ENCODE measurements around the gene SHANK2. TPM values are rescaled to one million over a fixed set of nuclear protein-coding genes. Genes with fewer than 3 reads are reported as not detected.

Gene SHANK2
- total and polyA plus RNA-seq, 2 of the 4 experiments (the other 2 are of a cell fraction) = 1.6 to 2.2 TPM

- no TSS peak for BruUV-seq (replicated peaks)
- WGBS, 2 experiments (ENCODE audit: extremely low coverage in 2 of 2, insufficient read length in 1 of 2) = 85% methylated on average over 10 of the region's 23 CpGs; no CpG with 5 or more reads in 1 of the 2 experiments
- Histone ChIP-seq H3K9ac (ENCODE audit: low read depth, low read length) (no peak overlapping the region), H3K79me1 (ENCODE audit: low read depth in 1 of 2, low read length in 2 of 2) (no peaks in the 10 kb centered on the region), H3K14ac (replicated peaks; ENCODE audit: low read depth, low read length) (no peak overlapping the region), H2AK9ac (replicated peaks; ENCODE audit: low read depth, low read length, poor library complexity) (no peak overlapping the region), H4K20me1 (ENCODE audit: insufficient read depth, low read length) (peaks cover under 1% of the 10 kb centered on the region; the same call in 1 of the 2 replicates), H3K27ac (ENCODE audit: insufficient read depth, low read length) (no peak overlapping the region), H4K91ac (ENCODE audit: insufficient read depth, low read depth, low read length) (no peak overlapping the region), H3K4me2 (ENCODE audit: low read depth, low read length) (no peak overlapping the region), H3K18ac (ENCODE audit: low read depth, low read length) (no peak overlapping the region), H2BK5ac (ENCODE audit: low read depth, low read length, poor library complexity, severe bottlenecking) (no peak overlapping the region), H3K23ac (ENCODE audit: low read depth, low read length) (no peak overlapping the region), H3K9me1 (ENCODE audit: insufficient read depth, low read length) (no peaks in the 10 kb centered on the region), H3K36me3 (ENCODE audit: control insufficient read depth, insufficient read depth, low read length) (peaks cover 12% of the 10 kb centered on the region), H3K27me3 (ENCODE audit: control insufficient read depth, insufficient read depth, low read length) (no peaks in the 10 kb centered on the region), H3K4ac (ENCODE audit: low read depth, low read length) (no peak overlapping the region), H4K5ac (ENCODE audit: low read depth, low read length) (no peak overlapping the region), H2BK20ac (ENCODE audit: low read depth, low read length) (no peak overlapping the region), H3K9me3 (ENCODE audit: control insufficient read depth, insufficient read depth, low read length) (no peaks in the 10 kb centered on the region), H2BK120ac (ENCODE audit: low read depth, low read length) (no peak overlapping the region), H4K8ac (ENCODE audit: low read depth in 2 of 2, low read length in 2 of 2) (no peak overlapping the region), H3K56ac (ENCODE audit: extremely low read depth, insufficient read depth, low read length) (no peak overlapping the region), H3K4me3 (ENCODE audit: insufficient read depth, low read depth, low read length) (no peak overlapping the region), H2AK5ac (ENCODE audit: low read depth, low read length) (no peak overlapping the region), H3K4me1 (ENCODE audit: control insufficient read depth, insufficient read depth, low read length) (no peaks in the 10 kb centered on the region), H2BK15ac (ENCODE audit: low read depth, low read length) (no peak overlapping the region), H2AFZ (replicated peaks; ENCODE audit: low read length, poor library complexity) (no peak overlapping the region)
- ChIA-PET POLR2A (ENCODE audit: unreplicated experiment) (no interaction called here), CTCF (interaction anchor here (1.2 kb wide), 1 partner anchor 17 kb away, joined by 6 read pairs; no protein-coding TSS in a partner anchor)
- in situ Hi-C loops (cut with MboI; ENCODE audit: low sequenced_read_pairs) = no loop called here
- DNase-seq (no peak), ATAC-seq (ENCODE audit: low read depth) (no peak)
- intact Hi-C loops (cut with micrococcal nuclease) = no loop called here
- dilution Hi-C loops (cut with HindIII; ENCODE audit: low sequenced_read_pairs, unreplicated experiment) = no loop called here
- TF ChIP-seq CHD1 (IDR thresholded peaks at IDR 0.05; ENCODE audit: low read depth, low read length) (no peak), SMC3 (IDR thresholded peaks at IDR 0.05; ENCODE audit: low read depth, low read length) (no peak), FOS (IDR thresholded peaks at IDR 0.05; ENCODE audit: low read depth, low read length) (no peak), NFE2L2 (IDR thresholded peaks at IDR 0.05; ENCODE audit: low read depth, low read length) (no peak), CTCF (conservative IDR thresholded peaks at IDR 0.05; ENCODE audit: low read depth, low read length) (no peak), RFX5 (IDR thresholded peaks at IDR 0.05; ENCODE audit: low read depth, low read length) (no peak), MAFK (IDR thresholded peaks at IDR 0.05; ENCODE audit: low read depth, low read length) (no peak), RCOR1 (IDR thresholded peaks at IDR 0.05; ENCODE audit: insufficient replicate concordance, low read length) (no peak), RAD21 (IDR thresholded peaks at IDR 0.05; ENCODE audit: low read length) (no peak), ELK1 (IDR thresholded peaks at IDR 0.05; ENCODE audit: borderline replicate concordance, low read depth, low read length) (no peak), BHLHE40 (IDR thresholded peaks at IDR 0.05; ENCODE audit: low read depth, low read length) (no peak), MAZ (IDR thresholded peaks at IDR 0.05; ENCODE audit: borderline replicate concordance, low read depth, low read length) (no peak), POLR2A (IDR thresholded peaks at IDR 0.05; ENCODE audit: low read depth, low read length) (no peak), MXI1 (IDR thresholded peaks at IDR 0.05; ENCODE audit: borderline replicate concordance, low read depth, low read length) (no peak)
Measured at GRCh38 chr11:71223671-71224660, 28.4 kb downstream of the SHANK2 start.
